Osteocyte (in vitro differentiated cells): ENCODE results near the gene C21orf91. TPM values are rescaled to one million over a fixed set of nuclear protein-coding genes. Genes with fewer than 3 reads are reported as not detected.

Experiments
- DNase-seq: peaks from one replicate; pipeline ENCODE4 v3.0.0; 2021; ENCODE audit warnings: mixed read lengths; ENCODE audit not compliant: unreplicated experiment; ENCODE audit errors: extremely low spot score
- H3K27ac Mint-ChIP-seq: one replicate; pipeline ENCODE4 v1.8.0; 2021; ENCODE audit warnings: mild to moderate bottlenecking, mixed read lengths; ENCODE audit not compliant: unreplicated experiment
- H3K27me3 Mint-ChIP-seq: one replicate; pipeline ENCODE4 v1.8.0; 2021; ENCODE audit warnings: mixed read lengths; ENCODE audit not compliant: unreplicated experiment
- H3K36me3 Mint-ChIP-seq: one replicate; pipeline ENCODE4 v1.8.0; 2021; ENCODE audit warnings: mixed read lengths; ENCODE audit not compliant: unreplicated experiment
- H3K4me1 Mint-ChIP-seq: one replicate; pipeline ENCODE4 v1.8.0; 2021; ENCODE audit warnings: mixed read lengths; ENCODE audit not compliant: unreplicated experiment
- H3K4me3 Mint-ChIP-seq: one replicate; pipeline ENCODE4 v1.8.0; 2021; ENCODE audit warnings: mild to moderate bottlenecking, moderate library complexity, mixed read lengths; ENCODE audit not compliant: unreplicated experiment
- H3K9me3 Mint-ChIP-seq: one replicate; pipeline ENCODE4 v1.8.0; 2021; ENCODE audit warnings: mixed read lengths; ENCODE audit not compliant: unreplicated experiment
- total RNA-seq: library from RNA; stranded (reverse); gene quantifications from 2 replicates; pipeline ENCODE4 v1.2.1, GENCODE V29; 2021
- TF ChIP-seq, protein P1 (sequence below): fragments of 200-600 bp; sonication (generic); IDR thresholded peaks from 2 replicates; pipeline ENCODE4 v1.5.0; 2021; ENCODE audit warnings: antibody characterized with exemption, mild to moderate bottlenecking, moderate library complexity

The C21orf91 gene
- total RNA-seq, 1 donor from 2014 or later, result 13.0 TPM

DNA sequence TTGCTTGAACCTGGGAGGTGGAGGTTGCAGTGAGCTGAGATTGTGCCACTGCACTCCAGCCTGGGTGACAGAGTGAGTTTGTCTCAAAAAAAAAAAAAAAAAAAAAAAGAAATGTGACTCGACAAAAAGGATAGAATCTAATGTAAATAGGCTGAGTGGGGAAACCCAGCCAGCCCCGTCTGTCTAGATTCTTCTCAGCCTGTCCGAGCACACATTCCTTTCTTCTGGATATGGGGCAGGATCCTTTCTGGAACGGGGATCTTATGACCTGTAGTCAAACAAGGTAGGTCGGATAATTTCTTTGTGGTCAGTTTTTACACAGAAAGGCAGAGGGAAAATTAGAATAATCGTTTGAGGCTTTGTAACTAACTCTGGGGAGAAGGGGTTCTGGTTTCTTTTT lies 74.1 kb downstream of the C21orf91 start:
- H3K9me3 Mint-ChIP-seq, result peaks cover 17% of the 10 kb centered on the region

DNA sequence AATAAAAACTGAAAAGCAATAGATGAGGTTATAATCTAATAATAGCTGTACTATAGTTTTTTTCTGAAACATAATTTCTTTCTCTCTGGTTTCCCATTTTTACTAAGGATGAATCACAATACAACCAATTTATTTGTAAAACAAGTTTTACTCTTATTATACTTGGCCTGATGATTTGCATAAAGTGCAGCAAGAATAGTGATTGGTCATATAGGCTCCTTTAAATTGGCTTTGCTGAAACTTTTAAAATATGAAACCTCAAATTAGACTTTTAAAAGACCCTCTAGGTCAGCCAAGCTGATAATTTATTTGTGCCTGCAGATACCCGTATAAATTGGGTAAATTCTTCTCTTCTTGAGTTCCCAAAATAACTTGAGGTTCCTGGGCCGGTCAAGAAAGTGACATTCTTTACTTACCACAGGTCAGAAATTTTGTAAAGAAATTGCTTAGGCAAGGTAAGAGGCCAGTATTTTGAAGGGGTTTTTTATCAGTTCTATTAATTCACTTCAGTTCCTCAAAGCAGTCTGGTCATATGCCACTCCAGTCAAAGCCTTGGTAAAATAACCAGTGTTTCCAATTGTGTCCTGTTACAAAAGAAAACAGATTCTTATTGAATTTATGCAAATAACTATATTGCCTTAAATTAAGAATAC lies 76.1 kb downstream of the C21orf91 start:
- Mint-ChIP-seq H3K4me1 (no peaks in the 10 kb centered on the region), H3K27me3 (no peaks in the 10 kb centered on the region), H3K9me3 (peaks cover 21% of the 10 kb centered on the region), H3K36me3 (no peaks in the 10 kb centered on the region), H3K27ac (no peak overlapping the region), H3K4me3 (no peak overlapping the region)
- DNase-seq, result no peak
- TF ChIP-seq, protein P1, sequence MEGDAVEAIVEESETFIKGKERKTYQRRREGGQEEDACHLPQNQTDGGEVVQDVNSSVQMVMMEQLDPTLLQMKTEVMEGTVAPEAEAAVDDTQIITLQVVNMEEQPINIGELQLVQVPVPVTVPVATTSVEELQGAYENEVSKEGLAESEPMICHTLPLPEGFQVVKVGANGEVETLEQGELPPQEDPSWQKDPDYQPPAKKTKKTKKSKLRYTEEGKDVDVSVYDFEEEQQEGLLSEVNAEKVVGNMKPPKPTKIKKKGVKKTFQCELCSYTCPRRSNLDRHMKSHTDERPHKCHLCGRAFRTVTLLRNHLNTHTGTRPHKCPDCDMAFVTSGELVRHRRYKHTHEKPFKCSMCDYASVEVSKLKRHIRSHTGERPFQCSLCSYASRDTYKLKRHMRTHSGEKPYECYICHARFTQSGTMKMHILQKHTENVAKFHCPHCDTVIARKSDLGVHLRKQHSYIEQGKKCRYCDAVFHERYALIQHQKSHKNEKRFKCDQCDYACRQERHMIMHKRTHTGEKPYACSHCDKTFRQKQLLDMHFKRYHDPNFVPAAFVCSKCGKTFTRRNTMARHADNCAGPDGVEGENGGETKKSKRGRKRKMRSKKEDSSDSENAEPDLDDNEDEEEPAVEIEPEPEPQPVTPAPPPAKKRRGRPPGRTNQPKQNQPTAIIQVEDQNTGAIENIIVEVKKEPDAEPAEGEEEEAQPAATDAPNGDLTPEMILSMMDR, result no peak

More for the DNA sequence above, 74.1 kb downstream of the C21orf91 start:
- H3K4me3 Mint-ChIP-seq, result no peak overlapping the region
- DNase-seq, result no peak
- H3K27ac Mint-ChIP-seq, result no peak overlapping the region
- no peaks in the 10 kb centered on the region for H3K4me1 Mint-ChIP-seq
- H3K36me3 Mint-ChIP-seq, result no peaks in the 10 kb centered on the region
- TF ChIP-seq, protein P1, result no peak
- H3K27me3 Mint-ChIP-seq, result no peaks in the 10 kb centered on the region

DNA sequence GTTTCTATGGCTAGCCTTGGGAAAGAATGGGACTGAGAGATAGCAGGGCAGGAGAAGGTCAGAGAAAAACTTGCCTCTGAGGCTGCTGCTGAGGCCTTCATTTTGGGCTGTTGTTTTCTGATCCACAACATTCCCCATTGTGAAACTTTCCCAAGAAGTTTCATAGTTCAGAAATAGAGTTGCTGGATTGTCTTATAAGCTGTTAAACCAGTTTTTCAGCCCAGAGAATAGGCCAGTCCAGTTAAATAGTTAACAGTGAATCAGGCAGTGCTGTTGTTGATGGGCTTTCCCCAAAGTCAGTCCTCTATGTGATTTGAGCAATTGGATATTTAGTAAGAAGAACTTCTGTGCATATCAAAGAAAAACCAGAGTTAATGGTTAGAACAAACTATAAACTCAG lies 77.0 kb downstream of the C21orf91 start:
- DNase-seq, result no peak
- no peaks in the 10 kb centered on the region for H3K27me3 Mint-ChIP-seq
- no peaks in the 10 kb centered on the region for H3K36me3 Mint-ChIP-seq
- TF ChIP-seq, protein P1, result no peak
- H3K27ac Mint-ChIP-seq, result no peak overlapping the region
- H3K4me1 Mint-ChIP-seq, result no peaks in the 10 kb centered on the region
- peaks cover 24% of the 10 kb centered on the region for H3K9me3 Mint-ChIP-seq
- no peak overlapping the region for H3K4me3 Mint-ChIP-seq

Other genes starting within 250 kb of the C21orf91 start
- 21.1 and 21.5 TPM in 2 replicates for gene BTG3, start 206.5 kb downstream of the C21orf91 start, total RNA-seq